H54 (cell line): ENCODE data around the gene CST9L.

ENCODE experiments used
- DNase-seq: peaks from one replicate; pipeline ENCODE4 v3.0.0; 2011; ENCODE audit warnings: low spot score, mixed read lengths; ENCODE audit not compliant: insufficient read length
- FAIRE-seq: peaks from 3 replicates; lab custom pipeline; 2011; peaks lifted over from hg19 to GRCh38; lab: Jason Lieb, UNC
- POLR2A ChIP-seq: IDR thresholded peaks from 2 replicates; pipeline ENCODE4 v1.6.1; 2011; ENCODE audit warnings: low read depth, mild to moderate bottlenecking, low read length

CST9L gene

GRCh38 chr20:23574977-23575376, 6.7 kb upstream of the CST9L start:
- DNase-seq (no peak), FAIRE-seq (no peak)
- no peak for TF ChIP-seq POLR2A

- FAIRE-seq (no peak), DNase-seq (no peak)
- TF ChIP-seq POLR2A = no peak
These were observed 2.0 kb upstream of the CST9L start for GRCh38 chr20:23570178-23570760.

- FAIRE-seq (no peak), DNase-seq (no peak)
- no peak for TF ChIP-seq POLR2A
These were observed 1.3 kb upstream of the CST9L start for GRCh38 chr20:23569570-23569969.

GRCh38 chr20:23568971-23569330, 667 bp upstream of the CST9L start:
- FAIRE-seq = no peak
- DNase-seq = no peak
- no peak for TF ChIP-seq POLR2A

GRCh38 chr20:23566199-23566932, 1.9 kb downstream of the CST9L start:
- no peak for TF ChIP-seq POLR2A
- FAIRE-seq (no peak), DNase-seq (no peak)

GRCh38 chr20:23565503-23566045, 2.7 kb downstream of the CST9L start:
- FAIRE-seq = no peak
- no peak for DNase-seq
- no peak for TF ChIP-seq POLR2A

- TF ChIP-seq POLR2A = no peak
- no peak for DNase-seq
- no peak for FAIRE-seq
These were observed 3.4 kb downstream of the CST9L start for GRCh38 chr20:23564927-23565326.

- FAIRE-seq (no peak), DNase-seq (no peak)
- no peak for TF ChIP-seq POLR2A
These were observed 5.5 kb downstream of the CST9L start for GRCh38 chr20:23562721-23563342.

GRCh38 chr20:23554401-23554800, 13.9 kb downstream of the CST9L start:
- no peak for DNase-seq
- FAIRE-seq = no peak
- no peak for TF ChIP-seq POLR2A

- no peak for TF ChIP-seq POLR2A
- FAIRE-seq = no peak
- DNase-seq = no peak
These were observed 16.5 kb downstream of the CST9L start for GRCh38 chr20:23551786-23552185.

GRCh38 chr20:23551383-23551782, 16.9 kb downstream of the CST9L start:
- DNase-seq = no peak
- no peak for TF ChIP-seq POLR2A
- FAIRE-seq = no peak

- no peak for FAIRE-seq
- no peak for DNase-seq
- no peak for TF ChIP-seq POLR2A
These were observed 18.1 kb downstream of the CST9L start for GRCh38 chr20:23550227-23550626.

GRCh38 chr20:23548408-23548807, 19.9 kb downstream of the CST9L start:
- no peak for TF ChIP-seq POLR2A
- DNase-seq (no peak), FAIRE-seq (no peak)

GRCh38 chr20:23547613-23548012, 20.7 kb downstream of the CST9L start:
- FAIRE-seq (no peak), DNase-seq (no peak)
- TF ChIP-seq POLR2A = no peak
